Right lobe of liver (tissue), 6 donors: ENCODE results near the gene ART3. TPM values are rescaled to one million over a fixed set of nuclear protein-coding genes. Genes with fewer than 3 reads are reported as not detected.
A peak's percentile ranks its signal among the peaks of the same experiment; 100 is the strongest.

Experiments
- ATAC-seq, 4 donors: fragments of 200-7000 bp; cut with Tn5 transposase; one replicate each; pipeline ENCODE4 v1.9.1; 2020; ENCODE audit warnings: mild to moderate bottlenecking in 4 of 4, moderate library complexity in 4 of 4
- DNase-seq, 3 donors: peaks; one replicate each; pipeline ENCODE4 v3.0.0-alpha.2; 2020
- H3K27ac ChIP-seq, 3 donors: fragments of 200-600 bp; one replicate each; pipeline ENCODE4 v1.8.0; 2022
- H3K27me3 ChIP-seq, 2 donors: fragments of 200-600 bp; one replicate each; pipeline ENCODE4 v1.8.0; 2022
- H3K36me3 ChIP-seq, 4 donors: fragments of 200-600 bp; sonication (generic) in 1 of 4; one replicate each; pipeline versions ENCODE4 v1.5.1 to v1.8.0; 2017 to 2022; ENCODE audit warnings: control low read depth in 1 of 4
- H3K4me1 ChIP-seq, 4 donors: fragments of 200-600 bp; sonication (generic) in 1 of 4; one replicate each; pipeline versions ENCODE4 v1.5.1 to v1.8.0; 2017 to 2022; ENCODE audit warnings: control low read depth in 1 of 4
- H3K4me3 ChIP-seq, 3 donors: fragments of 200-600 bp; one replicate each; pipeline ENCODE4 v1.8.0; 2022
- H3K9me3 ChIP-seq, 4 donors: fragments of 200-600 bp; sonication (generic) in 1 of 4; one replicate each; pipeline versions ENCODE4 v1.5.1 to v1.8.0; 2017 to 2022; ENCODE audit warnings: control low read depth in 1 of 4
- CTCF ChIP-seq, 4 donors: fragments of 200-600 bp in 3 of 4; fragments of 450-650 bp in 1 of 4; IDR thresholded peaks; one replicate each; pipeline versions ENCODE4 v1.5.1 to v1.8.0; 2016 to 2022; ENCODE audit warnings: antibody characterized with exemption in 4 of 4, mild to moderate bottlenecking in 2 of 4
- POLR2A ChIP-seq: fragments of 450-650 bp; IDR thresholded peaks from one replicate; pipeline ENCODE4 v1.6.1; 2017; ENCODE audit warnings: antibody characterized with exemption, mild to moderate bottlenecking
- WGBS: methylation state at CpG from one replicate; pipeline ENCODE4 v1.1.6; 2018; ENCODE audit warnings: low coverage, low lambda C conversion rate; ENCODE audit not compliant: insufficient coverage; ENCODE audit errors: missing lambda C conversion rate; 5-methylcytosine and 5-hydroxymethylcytosine counted together
- intact Hi-C, 2 donors: fragments of 100-400 bp; cut with DNase I; formaldehyde crosslinking; loops; one replicate each; pipeline versions ENCODE4 v1.11.2 to v1.14.1; 2022
- long read RNA-seq: library from polyadenylated mRNA; unstranded; transcript quantifications from one replicate; pipeline ENCODE4 v2.0.0, GENCODE V29; 2019
- total RNA-seq, 6 experiments: library from RNA; depleted of rRNA in 2 of 6; stranded (reverse); fragments of >200 nt in 2 of 6; fragmentation: NEBNext Ultra II Directional in 3 of 6; extraction: Animal tissue kit (Norgen Biotek cat#: 25700) in 3 of 6; gene quantifications; one replicate each; pipeline versions ENCODE4 v1.1.0 to v1.2.4, GENCODE V29; 2016 to 2023
- donor health status: DM: no; HTN: yes; CAD: no.
- donor health status: DM: no; HTN: no; CAD: no.
- donor health status: DM: no; HTN: no; CAD: no.
- donor health status: DM: no; HTN: yes; CAD: no.
- donor health status: DM: no; HTN: yes; CAD: no.

ART3 gene
- total RNA-seq: not detected
- long read RNA-seq: 0 reads

- DNase-seq (no peak), ATAC-seq (no peak)
- Histone ChIP-seq H3K4me1 (no peaks in the 10 kb centered on the region), H3K4me3 (no peak within 1 kb of the TSS), H3K27me3 (no peaks in the 10 kb centered on the region), H3K36me3 (no peaks in the 10 kb centered on the region), H3K9me3 (no peaks in the 10 kb centered on the region), H3K27ac (no peak within 1 kb of the TSS)
- 50% methylated on average over 1 of the region's 1 CpG for WGBS
- TF ChIP-seq POLR2A (no peak), CTCF (IDR thresholded peaks at IDR 0.05) (no peak)
- intact Hi-C loops: no loop called here
These were observed at the start of gene ART3 for GRCh38 chr4:76074468-76074867. Gene ART3 (plus strand): TSS chr4:76074709. CDS start chr4:76075890, 1,181 bp downstream.

GRCh38 chr4:76028350-76028765, 46.2 kb upstream of the ART3 start:
- intact Hi-C loops: no loop called here
- Histone ChIP-seq H3K4me1 (no peaks in the 10 kb centered on the region), H3K27me3 (no peaks in the 10 kb centered on the region), H3K36me3 (no peaks in the 10 kb centered on the region), H3K9me3 (no peaks in the 10 kb centered on the region), H3K27ac (peak overlapping the region in 1 of 3 donors; percentile 34), H3K4me3 (peak overlapping the region in 2 of 3 donors; percentile 38 to 41)
- ATAC-seq (peak; percentile 70 to 84 (median 80)), DNase-seq (no peak)
- WGBS: 5% methylated on average over 6 of the region's 6 CpGs
- TF ChIP-seq CTCF (IDR thresholded peaks at IDR 0.05) (no peak), POLR2A (no peak)

GRCh38 chr4:76029300-76029699, 45.2 kb upstream of the ART3 start:
- TF ChIP-seq POLR2A (no peak), CTCF (IDR thresholded peaks at IDR 0.05) (no peak)
- no peak for ATAC-seq
- Histone ChIP-seq H3K4me3 (no peak overlapping the region), H3K27me3 (no peaks in the 10 kb centered on the region), H3K4me1 (no peaks in the 10 kb centered on the region), H3K27ac (no peak overlapping the region), H3K36me3 (no peaks in the 10 kb centered on the region), H3K9me3 (no peaks in the 10 kb centered on the region)
- DNase-seq: no peak
- 42% methylated on average over 2 of the region's 2 CpGs for WGBS
- intact Hi-C loops: no loop called here

GRCh38 chr4:76035141-76035540, 39.4 kb upstream of the ART3 start:
- no peak overlapping the region for H3K4me3 ChIP-seq
- H3K27me3 ChIP-seq: no peaks in the 10 kb centered on the region
- WGBS: 58% methylated on average over 3 of the region's 3 CpGs
- no peak for DNase-seq
- H3K36me3 ChIP-seq: no peaks in the 10 kb centered on the region
- no peaks in the 10 kb centered on the region for H3K9me3 ChIP-seq
- H3K27ac ChIP-seq: no peak overlapping the region
- H3K4me1 ChIP-seq: peaks cover 0 to 2% (median 0%) of the 10 kb centered on the region in 4 donors
- no peak for ATAC-seq
- no peak for TF ChIP-seq CTCF (IDR thresholded peaks at IDR 0.05)
- no peak for TF ChIP-seq POLR2A
- intact Hi-C loops: no loop called here
